Muscle layer of colon (tissue), 2 donors: ENCODE data around the gene CIITA.

Experiments
- H3K27ac ChIP-seq: one replicate; pipeline ENCODE4 v1.7.0; 2013; ENCODE audit warnings: low read depth, mild to moderate bottlenecking, low read length, moderate library complexity
- H3K27me3 ChIP-seq, 2 donors: one replicate each; pipeline ENCODE4 v1.7.0; 2013; ENCODE audit warnings: low read length in 2 of 2, mild to moderate bottlenecking in 2 of 2; ENCODE audit not compliant: insufficient read depth in 2 of 2, control insufficient read depth in 1 of 2
- H3K36me3 ChIP-seq: one replicate; pipeline ENCODE4 v1.7.0; 2013; ENCODE audit warnings: mild to moderate bottlenecking, low read length; ENCODE audit not compliant: insufficient read depth
- H3K4me1 ChIP-seq: one replicate; pipeline ENCODE4 v1.7.0; 2013; ENCODE audit warnings: mild to moderate bottlenecking, low read length; ENCODE audit not compliant: insufficient read depth
- H3K4me3 ChIP-seq, 2 donors: one replicate each; pipeline ENCODE4 v1.7.0; 2013; ENCODE audit warnings: low read length in 2 of 2, low read depth in 1 of 2, mild to moderate bottlenecking in 1 of 2, moderate library complexity in 1 of 2
- H3K9ac ChIP-seq: one replicate; pipeline ENCODE4 v1.7.0; 2013; ENCODE audit warnings: low read length
- H3K9me3 ChIP-seq: one replicate; pipeline ENCODE4 v1.7.0; 2013; ENCODE audit warnings: mild to moderate bottlenecking, low read length
- donor health status: abdominal sarcoma.
- donor health status: Adenocarcinoma of cecum.

CIITA gene

GRCh38 chr16:10982465-10983150, 105.6 kb downstream of the CIITA start:
- Histone ChIP-seq H3K4me1 (peaks cover 22% of the 10 kb centered on the region), H3K27me3 (no peaks in the 10 kb centered on the region), H3K9me3 (no peaks in the 10 kb centered on the region), H3K27ac (no peak overlapping the region), H3K36me3 (peaks cover 28% of the 10 kb centered on the region), H3K9ac (no peak overlapping the region), H3K4me3 (no peak overlapping the region)

GRCh38 chr16:10983159-10983558, 106.2 kb downstream of the CIITA start:
- H3K36me3 ChIP-seq: peaks cover 25% of the 10 kb centered on the region
- no peak overlapping the region for H3K9ac ChIP-seq
- peaks cover 22% of the 10 kb centered on the region for H3K4me1 ChIP-seq
- no peak overlapping the region for H3K4me3 ChIP-seq
- no peaks in the 10 kb centered on the region for H3K27me3 ChIP-seq
- no peaks in the 10 kb centered on the region for H3K9me3 ChIP-seq
- no peak overlapping the region for H3K27ac ChIP-seq

DNA sequence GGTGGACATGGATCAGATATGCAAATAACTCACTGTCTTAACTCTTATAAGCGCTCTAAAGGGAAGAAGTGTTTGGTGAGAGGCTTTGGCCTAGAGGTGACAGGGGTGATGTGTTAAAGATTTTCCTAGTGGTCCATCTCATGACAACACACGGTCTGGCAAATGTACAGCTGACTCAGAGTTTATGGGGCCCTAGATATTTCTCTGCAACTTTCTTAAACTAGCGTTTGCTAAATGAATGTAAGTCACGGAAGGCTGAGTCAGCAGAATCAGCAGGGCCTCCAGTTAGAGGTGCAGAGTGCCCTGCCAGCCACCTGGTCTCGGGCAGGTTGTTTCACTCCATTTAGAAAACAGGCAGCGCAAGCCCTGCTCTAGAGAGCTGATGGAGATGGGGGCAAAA, 107.5 kb downstream of the CIITA start:
- Histone ChIP-seq H3K36me3 (peaks cover 28% of the 10 kb centered on the region), H3K27ac (no peak overlapping the region), H3K9ac (no peak overlapping the region), H3K4me3 (no peak overlapping the region), H3K9me3 (no peaks in the 10 kb centered on the region), H3K27me3 (no peaks in the 10 kb centered on the region), H3K4me1 (peaks cover 16% of the 10 kb centered on the region)
